Measurements from ENCODE around the gene PHAF1.

Gene PHAF1

DNA sequence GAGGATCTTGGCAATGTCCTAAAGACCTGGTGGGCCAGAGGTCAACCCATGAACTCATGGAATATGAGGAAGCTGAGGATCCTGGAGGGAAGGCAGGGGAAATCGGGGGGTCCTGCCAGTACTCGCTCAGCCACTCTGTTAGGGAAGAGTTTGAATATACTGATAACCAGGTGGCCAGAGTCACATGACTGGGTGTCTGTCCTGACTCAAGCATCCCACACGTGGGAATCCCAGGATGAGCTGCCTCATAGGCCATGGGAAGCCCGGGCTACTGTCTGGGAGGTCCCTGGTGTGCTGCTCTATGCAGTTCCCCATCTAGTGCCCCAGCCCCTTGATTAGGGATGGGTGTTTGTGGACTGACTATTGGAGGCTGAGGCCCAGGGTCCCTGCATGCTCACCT, 78.6 kb downstream of the PHAF1 start:
- Histone ChIP-seq H3K4me3 (ENCODE audit: control insufficient read depth in 1 of 7, extremely low read depth in 1 of 7, insufficient read depth in 4 of 7, low read depth in 2 of 7, low read length in 6 of 7) (no peak overlapping the region), H3K9me3 (ENCODE audit: control extremely low read depth in 1 of 5, control insufficient read depth in 4 of 5, insufficient read depth in 2 of 5, low read depth in 1 of 5, low read length in 4 of 5) (no peaks in the 10 kb centered on the region), H3K27ac (ENCODE audit: insufficient read depth in 1 of 2, low read depth in 1 of 2, low read length in 2 of 2, poor library complexity in 1 of 2, severe bottlenecking in 2 of 2) (no peak overlapping the region), H3K4me1 (ENCODE audit: control extremely low read depth in 1 of 4, control insufficient read depth in 4 of 4, insufficient read depth in 4 of 4, low read length in 3 of 4) (peaks cover 0 to 38% (median 30%) of the 10 kb centered on the region in 4 experiments), H3K36me3 (ENCODE audit: control insufficient read depth in 4 of 4, insufficient read depth in 4 of 4, low read length in 3 of 4) (peaks cover 0 to 1% (median under 1%) of the 10 kb centered on the region in 4 experiments), H3K27me3 (replicated peaks in 2 of 5; ENCODE audit: control insufficient read depth in 4 of 5, insufficient read depth in 5 of 5, low read length in 4 of 5) (peaks cover 0 to 14% (median 6%) of the 10 kb centered on the region in 5 experiments)
- ChIA-PET POLR2A (no interaction called here), CTCF (interaction anchor here (1.0 to 1.5 kb wide), 5 partner anchors 14 to 209 kb away, joined by 3 to 6 read pairs (median 4); partner anchors contain the start of gene TMEM208)
- no peak for DNase-seq
- WGBS (ENCODE audit: insufficient coverage): 91% methylated on average over 3 of the region's 4 CpGs

- ChIA-PET POLR2A (no interaction called here), CTCF (interaction anchor here (0.9 to 1.5 kb wide), 5 partner anchors 9 to 38 kb away, joined by 3 to 4 read pairs (median 3); partner anchors contain the start of gene TMEM208)
- H3K9me3 ChIP-seq (ENCODE audit: control extremely low read depth in 1 of 5, control insufficient read depth in 4 of 5, insufficient read depth in 2 of 5, low read depth in 1 of 5, low read length in 4 of 5): no peaks in the 10 kb centered on the region
- peaks cover under 1 to 6% (median 3%) of the 10 kb centered on the region in 4 experiments for H3K36me3 ChIP-seq (ENCODE audit: control insufficient read depth in 4 of 4, insufficient read depth in 4 of 4, low read length in 3 of 4)
- WGBS (ENCODE audit: insufficient coverage): 97% methylated on average over 15 of the region's 15 CpGs
- no peak overlapping the region for H3K27ac ChIP-seq (ENCODE audit: insufficient read depth in 1 of 2, low read depth in 1 of 2, low read length in 2 of 2, poor library complexity in 1 of 2, severe bottlenecking in 2 of 2)
- no peak for DNase-seq
- H3K27me3 ChIP-seq (replicated peaks in 2 of 5; ENCODE audit: control insufficient read depth in 4 of 5, insufficient read depth in 5 of 5, low read length in 4 of 5): peaks cover 0 to 14% (median 6%) of the 10 kb centered on the region in 5 experiments
- H3K4me1 ChIP-seq (ENCODE audit: control extremely low read depth in 1 of 4, control insufficient read depth in 4 of 4, insufficient read depth in 4 of 4, low read length in 3 of 4): peaks cover 0 to 39% (median 32%) of the 10 kb centered on the region in 4 experiments
- no peak overlapping the region for H3K4me3 ChIP-seq (ENCODE audit: control insufficient read depth in 1 of 7, extremely low read depth in 1 of 7, insufficient read depth in 4 of 7, low read depth in 2 of 7, low read length in 6 of 7)
These were observed 79.1 kb downstream of the PHAF1 start for GRCh38 chr16:67188798-67189197.

- no peak for DNase-seq
- Histone ChIP-seq H3K27me3 (replicated peaks in 2 of 5; ENCODE audit: control insufficient read depth in 4 of 5, insufficient read depth in 5 of 5, low read length in 4 of 5) (peaks cover 0 to 8% (median 3%) of the 10 kb centered on the region in 5 experiments), H3K4me1 (ENCODE audit: control extremely low read depth in 1 of 4, control insufficient read depth in 4 of 4, insufficient read depth in 4 of 4, low read length in 3 of 4) (peaks cover 0 to 28% (median 22%) of the 10 kb centered on the region in 4 experiments), H3K27ac (ENCODE audit: insufficient read depth in 1 of 2, low read depth in 1 of 2, low read length in 2 of 2, poor library complexity in 1 of 2, severe bottlenecking in 2 of 2) (no peak within 1 kb of the TSS), H3K4me3 (ENCODE audit: control insufficient read depth in 1 of 7, extremely low read depth in 1 of 7, insufficient read depth in 4 of 7, low read depth in 2 of 7, low read length in 6 of 7) (no peak within 1 kb of the TSS), H3K36me3 (ENCODE audit: control insufficient read depth in 4 of 4, insufficient read depth in 4 of 4, low read length in 3 of 4) (peaks cover 4 to 18% (median 15%) of the 10 kb centered on the region in 4 experiments), H3K9me3 (ENCODE audit: control extremely low read depth in 1 of 5, control insufficient read depth in 4 of 5, insufficient read depth in 2 of 5, low read depth in 1 of 5, low read length in 4 of 5) (no peaks in the 10 kb centered on the region)
- ChIA-PET POLR2A (no interaction called here), CTCF (interaction anchor here (0.6 to 1.5 kb wide), 9 partner anchors 9 to 844 kb away, joined by 3 to 6 read pairs (median 3); partner anchors contain the start of gene TMEM208)
- WGBS (ENCODE audit: insufficient coverage): 44% methylated on average over 2 of the region's 6 CpGs
These were observed 80.3 kb downstream of the PHAF1 start, which contains the start of gene EXOC3L1 for GRCh38 chr16:67190041-67190440. Gene EXOC3L1 (minus strand): TSS chr16:67190136. CDS start chr16:67189676, 460 bp downstream.

- peaks cover 0 to 4% (median 0%) of the 10 kb centered on the region in 5 experiments for H3K27me3 ChIP-seq (replicated peaks in 2 of 5; ENCODE audit: control insufficient read depth in 4 of 5, insufficient read depth in 5 of 5, low read length in 4 of 5)
- H3K9me3 ChIP-seq (ENCODE audit: control extremely low read depth in 1 of 5, control insufficient read depth in 4 of 5, insufficient read depth in 2 of 5, low read depth in 1 of 5, low read length in 4 of 5): no peaks in the 10 kb centered on the region
- no peak overlapping the region for H3K4me3 ChIP-seq (ENCODE audit: control insufficient read depth in 1 of 7, extremely low read depth in 1 of 7, insufficient read depth in 4 of 7, low read depth in 2 of 7, low read length in 6 of 7)
- peaks cover 10 to 24% (median 22%) of the 10 kb centered on the region in 4 experiments for H3K36me3 ChIP-seq (ENCODE audit: control insufficient read depth in 4 of 4, insufficient read depth in 4 of 4, low read length in 3 of 4)
- 99% methylated on average over 10 of the region's 13 CpGs for WGBS (ENCODE audit: insufficient coverage)
- no peak overlapping the region for H3K27ac ChIP-seq (ENCODE audit: insufficient read depth in 1 of 2, low read depth in 1 of 2, low read length in 2 of 2, poor library complexity in 1 of 2, severe bottlenecking in 2 of 2)
- ChIA-PET POLR2A (no interaction called here), CTCF (interaction anchor here (0.7 to 1.2 kb wide), 6 partner anchors 10 to 212 kb away, joined by 3 to 6 read pairs (median 3); partner anchors contain the start of gene TMEM208)
- DNase-seq: no peak
- H3K4me1 ChIP-seq (ENCODE audit: control extremely low read depth in 1 of 4, control insufficient read depth in 4 of 4, insufficient read depth in 4 of 4, low read length in 3 of 4): peaks cover 0 to 22% (median 19%) of the 10 kb centered on the region in 4 experiments
These were observed 81.0 kb downstream of the PHAF1 start for GRCh38 chr16:67190448-67191399.

DNA sequence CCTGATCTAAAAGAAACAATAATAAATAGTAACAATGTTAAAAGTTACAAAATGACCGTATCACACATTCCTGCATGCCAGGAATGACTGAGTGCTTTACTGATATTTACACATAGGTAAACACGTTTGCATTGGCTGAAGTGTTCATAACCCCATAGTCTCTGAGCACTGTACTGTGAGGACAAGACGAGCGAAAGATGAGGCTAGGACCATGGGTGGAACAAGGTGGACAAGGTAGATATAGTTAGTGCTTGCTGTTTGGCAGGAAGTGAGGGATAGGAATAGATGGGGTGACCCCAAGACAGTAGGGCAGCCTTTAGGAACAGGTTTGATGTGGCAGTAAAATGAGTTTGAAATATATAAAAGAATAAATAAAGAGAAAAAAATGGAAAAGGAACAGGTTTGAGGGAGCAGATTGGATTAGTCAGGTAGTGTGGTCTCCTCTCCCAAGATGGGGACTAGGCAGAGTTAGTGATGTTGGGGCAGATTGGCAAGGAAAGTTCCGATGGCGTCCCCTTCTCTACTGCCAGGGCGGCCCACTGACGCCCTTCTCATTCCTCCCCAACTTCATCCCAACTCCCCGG, 81.8 kb downstream of the PHAF1 start:
- ChIA-PET POLR2A (interaction anchor here (1.5 kb wide), 1 partner anchor 29 kb away, joined by 3 read pairs; no protein-coding TSS in a partner anchor), CTCF (interaction anchor here (3.4 kb wide), 1 partner anchor 53 kb away, joined by 17 read pairs; no protein-coding TSS in a partner anchor)
- Histone ChIP-seq H3K9me3 (ENCODE audit: control extremely low read depth in 1 of 5, control insufficient read depth in 4 of 5, insufficient read depth in 2 of 5, low read depth in 1 of 5, low read length in 4 of 5) (no peaks in the 10 kb centered on the region), H3K4me3 (ENCODE audit: control insufficient read depth in 1 of 7, extremely low read depth in 1 of 7, insufficient read depth in 4 of 7, low read depth in 2 of 7, low read length in 6 of 7) (peak overlapping the region in 6 of 7 experiments; percentile 72 to 98 (median 92)), H3K27ac (ENCODE audit: insufficient read depth in 1 of 2, low read depth in 1 of 2, low read length in 2 of 2, poor library complexity in 1 of 2, severe bottlenecking in 2 of 2) (no peak overlapping the region), H3K27me3 (replicated peaks in 2 of 5; ENCODE audit: control insufficient read depth in 4 of 5, insufficient read depth in 5 of 5, low read length in 4 of 5) (peaks cover 0 to 3% (median 0%) of the 10 kb centered on the region in 5 experiments), H3K4me1 (ENCODE audit: control extremely low read depth in 1 of 4, control insufficient read depth in 4 of 4, insufficient read depth in 4 of 4, low read length in 3 of 4) (peaks cover 0 to 22% (median 19%) of the 10 kb centered on the region in 4 experiments), H3K36me3 (ENCODE audit: control insufficient read depth in 4 of 4, insufficient read depth in 4 of 4, low read length in 3 of 4) (peaks cover 10 to 32% (median 29%) of the 10 kb centered on the region in 4 experiments)
- no peak for DNase-seq
- WGBS (ENCODE audit: insufficient coverage): 38% methylated on average over 6 of the region's 9 CpGs

GRCh38 chr16:67191995-67192681, 82.4 kb downstream of the PHAF1 start, which contains the start of gene E2F4:
Gene E2F4 (plus strand): TSS chr16:67192155. CDS start chr16:67192228, 73 bp downstream.
- H3K4me3 ChIP-seq (ENCODE audit: control insufficient read depth in 1 of 7, extremely low read depth in 1 of 7, insufficient read depth in 4 of 7, low read depth in 2 of 7, low read length in 6 of 7): peak within 1 kb of the TSS; percentile 72 to 98 (median 91)
- H3K9me3 ChIP-seq (ENCODE audit: control extremely low read depth in 1 of 5, control insufficient read depth in 4 of 5, insufficient read depth in 2 of 5, low read depth in 1 of 5, low read length in 4 of 5): no peaks in the 10 kb centered on the region
- H3K36me3 ChIP-seq (ENCODE audit: control insufficient read depth in 4 of 4, insufficient read depth in 4 of 4, low read length in 3 of 4): peaks cover 10 to 38% (median 35%) of the 10 kb centered on the region in 4 experiments
- peaks cover 0 to 22% (median 19%) of the 10 kb centered on the region in 4 experiments for H3K4me1 ChIP-seq (ENCODE audit: control extremely low read depth in 1 of 4, control insufficient read depth in 4 of 4, insufficient read depth in 4 of 4, low read length in 3 of 4)
- ChIA-PET CTCF (interaction anchor here (0.8 to 4.8 kb wide), 7 partner anchors 9 to 53 kb away, joined by 3 to 17 read pairs (median 5); partner anchors contain the start of gene MATCAP1), POLR2A (interaction anchor here (1.5 kb wide), 1 partner anchor 30 kb away, joined by 3 read pairs; no protein-coding TSS in a partner anchor)
- peak; percentile 91 to 96 (median 96) for DNase-seq
- WGBS (ENCODE audit: insufficient coverage): 0% methylated on average over 51 of the region's 54 CpGs
- peaks cover 0 to 1% (median 0%) of the 10 kb centered on the region in 5 experiments for H3K27me3 ChIP-seq (replicated peaks in 2 of 5; ENCODE audit: control insufficient read depth in 4 of 5, insufficient read depth in 5 of 5, low read length in 4 of 5)
- peak within 1 kb of the TSS; percentile 66 to 90 for H3K27ac ChIP-seq (ENCODE audit: insufficient read depth in 1 of 2, low read depth in 1 of 2, low read length in 2 of 2, poor library complexity in 1 of 2, severe bottlenecking in 2 of 2)

Data from common myeloid progenitor, CD34-positive (primary cell).